ENCODE measurements around the gene S100Z.

- TF ChIP-seq RAD21 (IDR thresholded peaks at IDR 0.05; ENCODE audit: insufficient read depth, low read depth, low read length) (no peak), USF1 (IDR thresholded peaks at IDR 0.05; ENCODE audit: borderline replicate concordance, extremely low read length, insufficient read depth, low read depth, low read length) (no peak), PAX8 (IDR thresholded peaks at IDR 0.05) (no peak), YY1 (IDR thresholded peaks at IDR 0.05; ENCODE audit: low read depth, low read length) (no peak), CTCF (IDR thresholded peaks at IDR 0.05 in 2 of 3, conservative IDR thresholded peaks at IDR 0.05 in 1 of 3; ENCODE audit: control insufficient read depth in 2 of 3, extremely low read depth in 1 of 3, insufficient read depth in 1 of 3, low read depth in 3 of 3, low read length in 3 of 3) (no peak), GABPA (IDR thresholded peaks at IDR 0.05; ENCODE audit: low read depth) (no peak), ELK1 (IDR thresholded peaks at IDR 0.05; ENCODE audit: low read depth, low read length) (no peak), BCLAF1 (IDR thresholded peaks at IDR 0.05) (no peak)
Observed at GRCh38 chr5:76941442-76941841, 91.6 kb downstream of the S100Z start.
